HG02840 (cell line): Measurements from ENCODE around the gene ZNF787.
"Not testable (repeated sequence)": the region's sequence is repeated elsewhere in the genome, so short reads cannot be mapped to it uniquely, and the experiment has no call there.

Experiments used
- ATAC-seq: cut with Tn5 transposase; IDR thresholded peaks from one replicate; pipeline ENCODE4 v1.9.1; 2021; ENCODE audit warnings: mild to moderate bottlenecking, moderate library complexity, moderate number of reproducible peaks; ENCODE audit not compliant: unreplicated experiment, low FRiP score

Gene ZNF787

DNA sequence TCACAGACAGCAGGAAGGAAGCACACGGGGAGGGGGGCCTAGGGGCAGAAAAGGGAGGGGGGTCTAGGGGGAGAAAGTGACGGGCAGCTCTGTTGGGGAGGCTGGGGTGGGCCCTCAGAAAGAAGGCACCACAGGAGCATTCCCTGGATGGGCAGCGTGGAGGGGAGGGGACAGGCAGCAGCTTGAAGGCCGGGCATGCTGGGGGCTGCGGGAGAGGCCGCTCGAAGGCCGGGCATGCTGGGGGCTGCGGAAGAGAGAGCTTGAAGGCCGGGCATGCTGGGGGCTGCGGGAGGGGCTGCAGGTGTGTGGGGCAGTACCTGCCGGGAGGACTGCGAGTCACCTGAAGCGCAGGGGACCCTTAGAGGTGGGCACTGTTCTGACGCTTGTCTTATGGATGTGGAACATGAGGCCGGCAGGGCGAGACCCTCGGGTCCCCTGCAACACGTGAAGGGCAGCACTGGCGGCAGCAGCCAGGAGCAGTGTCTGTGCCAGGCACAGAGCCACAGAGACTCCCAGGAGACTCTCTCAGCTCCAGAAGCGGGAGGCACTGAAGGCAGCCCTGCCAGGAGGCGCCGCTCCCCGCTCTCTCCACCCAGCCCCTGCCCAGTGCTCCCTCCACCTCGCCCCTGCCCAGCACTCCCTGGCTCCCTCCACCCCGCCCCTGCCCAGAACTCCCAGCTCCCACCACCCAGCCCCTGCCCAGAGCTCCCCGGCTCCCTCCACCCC lies 13.3 kb downstream of the ZNF787 start:
- ATAC-seq: no peak

DNA sequence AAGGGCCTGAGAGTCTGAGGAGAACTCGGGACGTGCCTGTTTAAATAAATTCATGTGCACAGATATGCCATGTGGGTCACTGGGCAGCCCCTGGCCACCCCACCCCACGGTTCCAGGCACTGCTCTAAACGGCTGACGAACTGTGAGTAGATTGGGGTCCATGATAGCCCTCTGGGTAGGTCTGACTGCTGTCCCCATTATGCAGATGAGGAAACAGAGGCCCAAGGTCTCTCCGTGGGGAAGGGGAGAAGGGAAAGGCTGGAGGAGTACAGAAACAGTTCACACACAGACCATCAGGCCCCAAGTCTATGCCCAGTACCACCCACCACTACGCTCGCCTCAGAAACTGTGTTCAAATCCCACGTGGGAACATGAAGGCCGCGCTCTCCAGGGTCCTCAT lies 14.1 kb downstream of the ZNF787 start:
- no peak for ATAC-seq

DNA sequence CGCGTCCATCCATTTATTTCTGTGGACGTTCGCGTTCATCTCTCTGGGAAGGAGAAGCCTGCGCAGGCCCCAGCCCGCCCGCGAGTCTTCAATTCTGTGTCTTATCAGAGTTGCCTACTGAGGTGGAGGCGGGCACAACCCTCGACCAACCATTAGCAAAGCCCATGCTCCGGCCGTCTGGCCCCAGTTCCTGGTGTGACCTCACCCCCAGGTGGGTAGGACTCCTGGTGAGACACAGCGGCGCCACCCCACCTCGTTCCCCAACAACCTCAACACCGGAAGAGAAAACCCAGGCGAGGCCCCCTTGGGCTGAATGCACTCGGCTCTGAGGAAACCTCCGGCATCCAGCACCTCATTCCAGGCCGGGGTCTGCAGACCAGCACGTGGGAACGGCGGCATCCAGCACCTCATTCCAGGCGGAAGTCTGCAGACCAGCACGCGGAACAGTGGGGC lies 14.7 kb downstream of the ZNF787 start:
- no peak for ATAC-seq

DNA sequence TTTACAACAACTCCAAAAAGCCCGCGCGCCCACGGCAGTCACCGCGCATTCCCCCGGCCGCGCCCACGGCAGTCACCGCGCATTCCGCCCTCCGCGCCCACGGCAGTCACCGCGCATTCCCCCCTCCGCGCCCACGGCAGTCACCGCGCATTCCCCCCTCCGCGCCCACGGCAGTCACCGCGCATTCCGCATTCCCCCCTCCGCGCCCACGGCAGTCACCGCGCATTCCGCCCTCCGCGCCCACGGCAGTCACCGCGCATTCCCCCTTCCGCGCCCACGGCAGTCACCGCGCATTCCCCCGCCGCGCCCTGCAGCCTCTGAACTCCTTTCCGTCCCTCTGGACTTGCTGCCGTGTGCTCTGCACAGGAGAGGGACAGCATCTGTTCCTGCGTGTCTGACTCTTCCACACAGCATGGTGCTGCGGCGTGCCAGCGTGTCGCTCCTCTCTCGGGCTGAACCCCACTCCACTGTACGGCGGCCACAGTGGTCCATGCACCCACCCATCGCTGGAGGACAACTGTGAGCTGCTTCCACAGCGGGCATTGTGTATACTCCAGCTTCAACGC lies 15.2 kb downstream of the ZNF787 start:
- ATAC-seq: not testable (repeated sequence)

DNA sequence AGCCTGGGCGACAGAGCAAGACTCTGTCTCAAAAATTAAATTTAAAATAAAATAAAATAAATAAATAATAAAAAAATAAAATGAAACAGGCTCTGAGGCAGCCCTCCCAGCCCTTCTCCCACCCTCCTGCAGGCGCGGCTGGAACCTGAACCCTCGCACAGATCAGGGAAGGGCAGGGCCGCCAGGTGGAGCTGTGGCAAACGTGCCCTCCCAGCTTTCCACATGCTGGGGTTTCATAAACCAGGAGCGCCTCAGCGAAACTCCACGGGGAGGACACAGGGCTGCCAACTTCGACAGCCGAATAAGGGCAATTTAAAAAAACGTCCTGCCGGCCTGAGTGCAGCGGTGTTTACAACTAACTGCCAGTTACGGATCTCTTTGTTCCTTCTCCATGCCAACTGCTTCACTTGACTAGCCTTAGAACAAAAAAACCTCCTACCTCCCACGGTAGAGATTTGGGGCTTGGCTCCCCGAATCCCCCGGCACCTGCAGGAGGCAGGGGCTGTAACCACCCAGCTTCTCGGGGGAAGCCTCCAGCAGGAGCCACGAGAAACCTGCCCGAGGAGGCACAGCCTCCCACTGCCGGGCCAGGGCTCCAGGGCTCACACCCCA lies 15.9 kb downstream of the ZNF787 start:
- no peak for ATAC-seq

DNA sequence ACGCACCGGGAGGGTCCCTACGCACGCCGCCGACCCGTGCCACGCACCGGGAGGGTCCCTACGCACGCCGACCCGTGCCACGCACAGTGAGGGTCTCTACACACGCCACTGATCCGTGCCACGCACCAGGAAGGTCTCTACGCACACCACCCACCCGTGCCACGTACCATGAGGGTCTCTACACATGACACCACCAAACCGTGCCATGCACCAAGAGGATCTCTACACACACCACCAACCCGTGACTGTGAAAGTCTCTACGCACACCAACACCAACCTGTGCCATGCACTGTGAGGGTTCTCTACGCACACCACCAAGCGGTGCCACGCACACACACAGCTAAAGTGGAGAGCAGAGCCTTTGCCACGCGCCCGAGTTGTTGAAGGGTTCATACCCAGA lies 16.7 kb downstream of the ZNF787 start:
- no peak for ATAC-seq

DNA sequence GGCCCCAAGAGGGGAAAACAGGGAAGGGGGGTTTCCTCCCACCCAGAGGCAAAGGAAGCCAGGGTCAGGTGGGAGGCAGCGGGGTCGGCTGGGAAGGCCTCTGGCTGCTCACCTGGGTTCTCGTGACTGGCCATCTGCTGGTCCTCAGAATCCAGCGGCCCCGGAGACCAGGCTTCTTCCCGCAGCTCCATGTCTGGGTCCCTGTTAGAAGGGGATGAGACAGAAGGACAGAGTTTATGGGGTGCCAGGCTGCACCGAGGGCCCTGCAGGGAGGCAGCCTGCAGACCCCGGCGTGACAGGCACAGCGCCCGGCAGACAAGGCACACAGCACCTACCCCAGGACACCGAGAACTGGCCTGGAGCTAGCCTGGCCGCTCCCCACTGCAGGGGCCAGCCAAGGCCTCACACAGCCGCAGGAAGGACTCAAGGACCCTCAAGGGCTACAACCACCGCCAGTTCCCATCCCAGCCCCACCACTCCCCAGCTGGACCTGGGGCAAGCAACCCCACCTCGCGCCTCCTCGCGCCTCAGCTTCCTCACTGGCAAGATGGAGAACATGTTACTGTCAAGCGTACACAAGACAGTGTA lies 18.0 kb downstream of the ZNF787 start:
- ATAC-seq: no peak

DNA sequence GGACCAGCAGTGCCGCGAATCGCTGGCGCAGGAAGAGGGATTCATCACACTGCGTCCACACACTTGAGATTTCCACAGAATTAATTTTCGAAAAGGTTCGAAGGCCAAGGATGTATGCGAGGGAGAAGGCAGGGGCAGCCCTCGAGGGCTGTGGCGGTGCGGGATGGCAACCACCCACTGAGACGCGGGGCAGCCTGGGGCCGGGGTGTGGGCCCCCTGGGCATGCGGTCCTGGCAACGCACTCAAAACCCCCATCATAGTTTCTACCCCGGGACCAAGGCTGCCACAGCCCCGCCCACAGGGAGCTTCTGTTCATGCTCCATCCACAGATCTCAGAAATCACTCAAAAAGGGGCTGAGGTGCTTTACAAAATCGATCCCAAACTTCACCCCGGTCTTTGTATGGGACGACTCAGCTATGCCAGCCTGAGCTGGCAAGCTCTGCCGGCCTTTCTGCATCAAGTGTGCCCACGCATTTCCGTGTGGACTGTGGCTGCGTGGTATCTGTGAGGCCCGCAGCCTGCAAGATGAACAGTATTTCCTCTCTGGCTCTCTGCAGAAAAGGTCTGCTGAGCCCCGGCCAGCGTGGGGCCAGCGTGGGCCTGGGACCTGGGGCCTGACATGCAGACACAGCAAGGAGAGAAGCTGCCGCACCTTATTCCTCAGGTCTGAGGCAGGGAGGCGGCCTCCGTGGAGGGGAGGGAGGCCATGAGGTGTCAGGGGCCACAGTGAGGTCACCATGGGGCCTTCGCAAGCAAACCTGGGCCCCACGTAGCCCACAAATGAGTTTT lies 19.2 kb downstream of the ZNF787 start:
- ATAC-seq: no peak

DNA sequence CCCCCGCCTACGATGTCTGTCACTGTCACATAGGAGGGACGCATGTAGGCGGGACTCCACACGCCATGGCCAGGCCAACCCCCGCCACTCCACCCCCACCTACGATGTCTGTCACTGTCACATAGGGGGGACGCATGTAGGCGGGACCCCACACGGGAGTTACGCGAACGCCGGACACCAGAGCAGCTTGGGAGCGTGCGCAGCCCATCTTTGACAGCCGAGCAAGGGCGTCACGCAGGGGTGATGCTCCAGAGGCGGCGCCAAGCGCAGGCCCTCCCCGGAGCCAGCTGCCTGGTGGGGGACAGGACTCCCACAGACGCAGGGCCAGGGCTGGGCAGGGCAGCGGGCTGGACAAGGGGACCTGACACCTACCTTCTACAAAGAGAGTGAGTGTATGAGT lies 20.0 kb downstream of the ZNF787 start:
- no peak for ATAC-seq

DNA sequence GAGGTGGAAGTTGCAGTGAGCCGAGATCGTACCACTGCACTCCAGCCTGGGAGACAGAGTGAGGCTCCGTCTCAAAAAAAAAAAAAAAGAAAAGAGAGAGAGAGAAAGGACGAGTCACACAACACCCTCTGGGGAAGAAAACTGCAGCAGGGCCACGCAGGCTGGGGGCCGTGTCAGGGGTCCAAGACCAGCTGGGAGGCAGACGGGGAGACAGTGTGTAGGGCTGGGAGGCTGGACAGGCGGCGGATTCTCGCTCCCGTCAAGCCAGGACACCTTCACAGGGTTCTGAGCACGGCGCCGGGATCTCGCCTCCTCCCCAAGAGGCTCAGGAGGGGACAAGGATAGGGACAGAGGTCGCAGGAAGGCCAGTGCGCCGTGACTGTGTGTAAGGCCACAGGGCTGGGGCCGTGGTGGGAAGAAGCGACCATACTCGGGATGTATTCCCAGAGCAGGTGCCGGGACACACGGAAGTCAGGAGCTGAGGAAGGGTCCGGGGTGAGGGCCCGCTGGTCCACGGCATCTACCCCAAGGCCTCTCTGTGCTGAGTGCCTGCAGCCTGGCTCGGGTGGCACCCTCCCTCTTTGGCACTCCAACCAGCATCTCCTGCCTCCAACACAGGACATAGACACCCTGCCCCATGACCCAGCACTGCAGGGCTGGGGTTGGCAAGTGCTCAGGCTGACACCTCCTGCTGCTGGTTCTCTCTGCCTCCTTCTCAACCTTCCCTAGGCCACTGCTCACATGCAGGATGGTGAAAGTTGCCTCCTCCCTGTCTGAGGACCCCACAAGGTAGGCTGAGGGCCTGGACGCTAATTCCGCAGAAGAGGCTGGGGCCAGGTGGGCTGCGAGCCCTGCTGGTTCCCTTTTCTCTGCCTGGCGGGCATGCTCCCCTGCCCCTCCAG lies 21.2 kb downstream of the ZNF787 start:
- ATAC-seq: no peak

DNA sequence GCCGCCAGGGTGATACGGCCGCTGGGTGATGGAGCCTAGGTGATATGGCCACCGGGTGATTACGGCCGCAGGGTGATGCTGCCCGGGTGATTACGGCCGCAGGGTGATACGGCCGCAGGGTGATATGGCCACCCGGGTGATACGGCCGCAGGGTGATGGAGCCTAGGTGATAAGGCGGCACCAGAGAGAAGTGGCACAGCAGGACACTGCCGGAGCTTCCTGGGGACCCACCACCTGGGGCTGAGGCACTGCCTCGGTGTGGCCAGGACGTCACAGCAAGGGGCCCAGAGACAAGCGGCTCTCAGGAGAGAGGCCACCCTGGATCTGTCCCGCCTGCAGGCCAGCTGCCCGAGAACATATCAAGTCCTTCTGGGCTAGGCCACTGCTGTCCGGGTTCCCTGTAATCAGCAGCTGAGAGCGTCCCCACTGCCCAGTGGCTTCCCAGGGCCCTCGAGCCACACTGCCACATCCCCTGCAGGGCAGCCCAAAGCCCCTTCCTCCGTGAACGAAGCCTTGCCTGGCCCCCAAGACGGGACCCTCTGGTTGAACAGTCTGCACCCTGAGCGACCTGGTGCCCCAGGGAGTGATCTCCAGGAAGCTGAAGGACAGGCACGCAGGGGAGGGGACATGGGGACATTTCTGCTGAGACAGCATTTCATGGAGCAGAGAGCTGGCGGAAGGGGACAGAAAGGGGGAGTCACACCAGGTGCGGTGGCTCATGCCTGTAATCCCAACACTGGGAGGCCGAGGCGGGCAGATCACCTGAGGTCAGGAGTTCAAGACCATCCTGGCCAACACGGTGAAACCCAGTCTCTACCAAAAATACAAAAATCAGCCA lies 22.1 kb downstream of the ZNF787 start:
- ATAC-seq: no peak

DNA sequence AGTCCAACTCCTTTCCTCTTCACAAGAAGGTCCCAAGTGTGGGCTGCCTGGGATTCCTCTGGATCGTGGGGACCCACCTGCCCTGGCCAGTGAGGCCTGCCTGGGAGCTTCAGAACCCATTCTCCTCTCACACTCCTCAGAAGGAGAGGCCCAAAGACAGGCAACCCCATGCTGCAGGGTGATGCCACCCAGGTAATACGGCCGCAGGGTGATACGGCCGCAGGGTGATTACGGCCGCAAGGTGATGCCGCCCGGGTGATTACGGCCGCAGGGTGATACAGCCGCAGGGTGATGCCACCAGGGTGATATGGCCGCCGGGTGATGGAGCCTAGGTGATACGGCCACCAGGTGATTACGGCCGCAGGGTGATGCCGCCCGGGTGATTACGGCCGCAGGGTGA lies 22.9 kb downstream of the ZNF787 start:
- ATAC-seq: not testable (repeated sequence)

DNA sequence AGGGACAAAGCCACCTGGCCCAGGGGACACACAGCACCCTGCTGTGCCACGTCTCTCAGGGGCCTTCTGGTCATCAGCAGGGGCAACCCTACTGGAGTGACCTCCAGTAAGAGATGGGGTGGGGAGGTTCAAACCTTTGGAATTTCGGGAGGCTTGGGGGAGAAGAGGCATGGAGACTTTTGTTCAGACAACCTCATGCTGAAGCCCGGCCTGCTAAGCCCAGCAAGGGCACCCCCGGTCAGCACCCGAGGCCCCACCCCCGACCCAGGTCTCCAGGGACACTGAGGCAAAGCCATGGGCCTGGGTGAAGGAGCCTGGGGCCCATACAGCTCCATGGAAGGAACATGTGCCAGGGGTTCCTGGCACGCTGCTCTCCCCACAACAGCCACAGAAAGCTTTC lies 23.3 kb downstream of the ZNF787 start:
- ATAC-seq: no peak

DNA sequence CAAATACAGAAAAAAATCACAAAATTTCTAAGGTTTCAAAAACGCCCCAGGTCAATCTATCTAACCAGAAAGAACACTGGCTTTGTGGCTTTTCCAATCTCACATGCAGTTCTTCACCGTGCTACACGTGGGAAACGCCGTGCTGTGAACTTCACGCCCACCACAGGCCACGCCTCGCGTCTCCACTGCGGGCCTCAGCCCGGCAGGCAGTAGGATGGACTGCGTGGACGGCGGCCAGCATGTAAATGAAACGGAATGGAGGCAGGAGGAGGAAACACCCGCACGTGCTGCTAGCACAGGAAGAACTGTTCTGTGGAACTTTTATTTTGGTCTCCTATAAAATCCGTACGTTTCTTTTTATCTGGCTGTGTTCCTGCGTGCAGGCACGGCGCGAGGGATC lies 23.8 kb downstream of the ZNF787 start:
- ATAC-seq: no peak

DNA sequence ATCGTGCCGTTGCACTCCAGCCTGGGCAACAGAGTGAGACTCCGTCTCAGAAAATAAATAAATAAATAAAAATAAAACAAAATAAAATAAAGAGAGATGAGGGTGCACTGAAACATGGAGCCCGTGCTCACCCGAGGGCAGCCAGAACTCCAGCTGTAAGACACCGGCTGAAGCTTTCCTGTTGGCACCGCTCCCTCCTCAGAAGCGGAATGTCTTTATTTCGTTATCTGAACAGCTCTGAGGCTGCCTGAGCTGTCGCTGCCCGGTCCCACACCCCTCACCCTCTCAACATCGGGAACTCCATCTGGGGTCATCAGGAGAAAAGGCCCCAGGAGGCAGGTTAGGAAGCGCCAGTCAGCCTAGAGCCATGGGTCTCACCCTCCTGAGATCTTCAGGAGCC lies 24.4 kb downstream of the ZNF787 start:
- ATAC-seq: no peak

DNA sequence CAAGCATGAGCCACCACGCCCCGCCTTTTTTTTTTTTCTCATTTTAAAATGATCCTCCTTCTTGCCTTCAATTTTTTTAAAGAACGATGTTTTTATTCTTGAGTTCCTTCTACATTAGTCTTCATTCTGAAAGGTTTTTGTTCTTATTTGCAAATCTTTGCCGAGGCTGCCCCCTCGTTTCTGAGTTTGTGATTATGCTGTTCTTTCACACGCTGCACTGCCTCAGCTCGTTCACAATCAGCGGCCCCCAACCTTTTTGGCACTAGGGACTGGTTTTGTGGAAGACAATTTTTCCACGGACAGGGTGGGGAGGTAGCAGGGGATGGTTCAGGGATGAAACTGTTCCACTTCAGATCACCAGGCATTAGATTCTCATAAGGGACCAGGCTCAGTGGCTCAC lies 26.6 kb downstream of the ZNF787 start:
- ATAC-seq: no peak

DNA sequence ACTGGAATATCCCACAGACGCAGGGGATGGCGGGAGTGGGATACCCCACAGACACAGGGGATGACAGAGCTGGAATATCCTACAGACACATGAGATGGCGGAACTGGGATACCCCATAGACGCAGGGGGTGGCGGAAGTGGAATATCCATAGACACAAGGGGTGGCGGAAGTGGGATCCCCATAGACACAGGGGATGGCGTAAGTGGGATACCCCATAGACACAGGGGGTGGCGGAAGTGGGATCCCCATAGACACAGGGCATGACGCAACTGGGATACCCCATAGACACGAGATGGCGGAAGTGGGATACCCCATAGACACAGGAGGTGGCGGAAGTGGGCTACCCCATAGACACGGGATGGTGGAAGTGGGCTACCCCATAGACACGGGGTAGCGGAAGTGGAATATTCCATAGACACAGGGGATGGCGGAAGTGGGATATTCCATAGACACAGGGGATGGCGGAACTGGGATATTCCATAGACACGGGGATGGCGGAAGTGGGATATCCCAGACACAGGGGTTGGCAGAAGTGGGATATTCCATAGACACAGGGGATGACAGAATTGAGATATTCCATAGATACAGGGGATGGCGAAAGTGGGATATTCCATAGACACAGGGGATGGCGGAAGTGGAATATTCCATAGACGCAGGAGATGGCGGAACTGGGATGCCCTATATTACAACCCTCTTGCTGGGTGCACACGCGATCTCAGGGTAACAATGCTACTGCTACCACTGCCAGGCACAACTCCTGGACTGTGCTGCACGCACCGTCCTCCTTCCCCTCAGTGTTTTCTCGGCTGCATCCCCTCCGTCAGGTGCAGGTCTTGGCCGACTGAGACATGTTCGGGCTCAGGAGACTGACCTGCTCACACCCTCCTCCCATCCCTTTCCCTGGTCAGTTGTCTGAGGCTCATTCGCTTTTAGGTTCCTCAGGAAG lies 28.1 kb downstream of the ZNF787 start:
- no peak for ATAC-seq
